Left ventricle myocardium inferior (tissue), 1 donor: ENCODE results near the gene LDLRAD4. TPM values are rescaled to one million over a fixed set of nuclear protein-coding genes. Genes with fewer than 3 reads are reported as not detected.

Experiments used
- DNase-seq: peaks from one replicate; pipeline ENCODE4 v3.0.0-alpha.2; 2020
- H3K27ac ChIP-seq: fragments of 200-600 bp; replicated peaks from 2 replicates; pipeline ENCODE4 v1.8.0; 2021
- H3K27me3 ChIP-seq: fragments of 200-600 bp; 2 replicates; pipeline ENCODE4 v1.8.0; 2021; ENCODE audit warnings: low read depth
- H3K36me3 ChIP-seq: fragments of 200-600 bp; 2 replicates; pipeline ENCODE4 v1.8.0; 2021
- H3K4me1 ChIP-seq: fragments of 200-600 bp; 2 replicates; pipeline ENCODE4 v1.8.0; 2021
- H3K4me3 ChIP-seq: fragments of 200-600 bp; 2 replicates; pipeline ENCODE4 v1.8.0; 2021; ENCODE audit warnings: mild to moderate bottlenecking, moderate library complexity
- H3K9me3 ChIP-seq: fragments of 200-600 bp; replicated peaks from 2 replicates; pipeline ENCODE4 v1.8.0; 2021
- CTCF ChIP-seq: fragments of 200-600 bp; IDR thresholded peaks from 2 replicates; pipeline ENCODE4 v1.8.0; 2021; ENCODE audit warnings: antibody characterized with exemption, mild to moderate bottlenecking, borderline replicate concordance
- intact Hi-C: fragments of 100-400 bp; cut with micrococcal nuclease; formaldehyde crosslinking; loops from one replicate; pipeline ENCODE4 v1.11.0; 2022
- total RNA-seq: library from RNA; stranded (reverse); fragmentation: NEBNext Ultra II Directional; extraction: Animal tissue kit (Norgen Biotek cat#: 25700); gene quantifications from one replicate; pipeline ENCODE4 v1.2.1, GENCODE V29; 2021
- donor health status: DM: no; HTN: yes; CAD: no; lungs with severe emphysema.

The LDLRAD4 gene
- total RNA-seq, 1 donor from 2014 or later: 43.3 TPM

GRCh38 chr18:13187498-13187897 is 31.1 kb upstream of the LDLRAD4 start:
- Histone ChIP-seq H3K27ac (no peak overlapping the region), H3K9me3 (no peaks in the 10 kb centered on the region), H3K4me1 (peaks cover 29% of the 10 kb centered on the region), H3K27me3 (no peaks in the 10 kb centered on the region), H3K4me3 (no peak overlapping the region), H3K36me3 (no peaks in the 10 kb centered on the region)
- DNase-seq: no peak
- intact Hi-C loops: no loop called here
- no peak for TF ChIP-seq CTCF

GRCh38 chr18:13191031-13191430 is 27.5 kb upstream of the LDLRAD4 start:
- H3K27me3 ChIP-seq: no peaks in the 10 kb centered on the region
- no peak for TF ChIP-seq CTCF
- peaks cover 9% of the 10 kb centered on the region for H3K9me3 ChIP-seq
- no peak for DNase-seq
- H3K27ac ChIP-seq: no peak overlapping the region
- H3K36me3 ChIP-seq: no peaks in the 10 kb centered on the region
- H3K4me1 ChIP-seq: peaks cover 17% of the 10 kb centered on the region
- no peak overlapping the region for H3K4me3 ChIP-seq
- intact Hi-C loops: no loop called here

GRCh38 chr18:13191779-13192178 is 26.8 kb upstream of the LDLRAD4 start:
- H3K27ac ChIP-seq: no peak overlapping the region
- H3K27me3 ChIP-seq: no peaks in the 10 kb centered on the region
- peaks cover 9% of the 10 kb centered on the region for H3K4me1 ChIP-seq
- no peak for TF ChIP-seq CTCF
- no peak for DNase-seq
- H3K9me3 ChIP-seq: peaks cover 9% of the 10 kb centered on the region
- no peak overlapping the region for H3K4me3 ChIP-seq
- intact Hi-C loops: no loop called here
- H3K36me3 ChIP-seq: no peaks in the 10 kb centered on the region

- intact Hi-C loops: no loop called here
- Histone ChIP-seq H3K27me3 (no peaks in the 10 kb centered on the region), H3K36me3 (no peaks in the 10 kb centered on the region), H3K4me1 (peaks cover 8% of the 10 kb centered on the region), H3K9me3 (peaks cover 12% of the 10 kb centered on the region), H3K4me3 (no peak overlapping the region), H3K27ac (no peak overlapping the region)
- DNase-seq: no peak
- TF ChIP-seq CTCF: no peak
Measured at GRCh38 chr18:13192970-13193369, 25.6 kb upstream of the LDLRAD4 start.

- no peak overlapping the region for H3K4me3 ChIP-seq
- H3K4me1 ChIP-seq: peaks cover 8% of the 10 kb centered on the region
- intact Hi-C loops: no loop called here
- no peak for TF ChIP-seq CTCF
- DNase-seq: no peak
- H3K9me3 ChIP-seq: peaks cover 25% of the 10 kb centered on the region
- H3K36me3 ChIP-seq: no peaks in the 10 kb centered on the region
- H3K27me3 ChIP-seq: no peaks in the 10 kb centered on the region
- H3K27ac ChIP-seq: no peak overlapping the region
Measured at GRCh38 chr18:13194239-13194638, 24.3 kb upstream of the LDLRAD4 start.

- Histone ChIP-seq H3K4me1 (no peaks in the 10 kb centered on the region), H3K9me3 (peaks cover 41% of the 10 kb centered on the region), H3K4me3 (no peak overlapping the region), H3K27me3 (no peaks in the 10 kb centered on the region), H3K27ac (no peak overlapping the region), H3K36me3 (no peaks in the 10 kb centered on the region)
- intact Hi-C loops: no loop called here
- no peak for DNase-seq
- no peak for TF ChIP-seq CTCF
Measured at GRCh38 chr18:13198701-13199100, 19.9 kb upstream of the LDLRAD4 start.
